ENCODE results near the gene KRT2. TPM values are rescaled to one million over a fixed set of nuclear protein-coding genes. Genes with fewer than 3 reads are reported as not detected.
"Not testable (repeated sequence)": the region's sequence is repeated elsewhere in the genome, so short reads cannot be mapped to it uniquely, and the experiment has no call there.

The KRT2 gene
- total RNA-seq, 1 donor from 2014 or later = not detected

DNA sequence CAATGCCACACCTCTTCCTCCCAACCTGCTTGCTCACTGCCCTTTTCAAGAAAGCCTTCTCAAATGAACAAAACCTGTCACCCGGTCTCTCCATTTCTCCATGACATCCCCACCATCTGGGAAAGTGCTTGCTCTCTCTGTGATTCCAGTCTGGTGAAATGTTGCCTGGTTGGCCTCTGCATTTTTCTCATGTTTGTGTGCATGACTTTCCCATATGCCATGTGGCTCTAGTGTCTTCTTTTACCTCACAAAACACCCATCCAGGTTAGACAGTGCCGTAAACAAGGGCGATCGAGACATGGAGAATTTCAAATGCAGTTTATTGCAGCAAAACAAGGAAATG, 22.4 kb upstream of the KRT2 start:
- no peak overlapping the region for H3K4me3 ChIP-seq (ENCODE audit: low read depth, low read length)
- DNase-seq (ENCODE audit: low read depth) = no peak
- TF ChIP-seq CTCF (conservative IDR thresholded peaks at IDR 0.05; ENCODE audit: low read depth, low read length) = no peak

- TF ChIP-seq CTCF (conservative IDR thresholded peaks at IDR 0.05; ENCODE audit: low read depth, low read length) = no peak
- no peak overlapping the region for H3K4me3 ChIP-seq (ENCODE audit: low read depth, low read length)
- no peak for DNase-seq (ENCODE audit: low read depth)
Measured at GRCh38 chr12:52673713-52674432, 21.9 kb upstream of the KRT2 start.

GRCh38 chr12:52673217-52673616, 21.2 kb upstream of the KRT2 start:
- no peak overlapping the region for H3K4me3 ChIP-seq (ENCODE audit: low read depth, low read length)
- TF ChIP-seq CTCF (conservative IDR thresholded peaks at IDR 0.05; ENCODE audit: low read depth, low read length) = no peak
- DNase-seq (ENCODE audit: low read depth) = no peak

- no peak overlapping the region for H3K4me3 ChIP-seq (ENCODE audit: low read depth, low read length)
- no peak for DNase-seq (ENCODE audit: low read depth)
- no peak for TF ChIP-seq CTCF (conservative IDR thresholded peaks at IDR 0.05; ENCODE audit: low read depth, low read length)
Measured at GRCh38 chr12:52672321-52672933, 20.4 kb upstream of the KRT2 start.

DNA sequence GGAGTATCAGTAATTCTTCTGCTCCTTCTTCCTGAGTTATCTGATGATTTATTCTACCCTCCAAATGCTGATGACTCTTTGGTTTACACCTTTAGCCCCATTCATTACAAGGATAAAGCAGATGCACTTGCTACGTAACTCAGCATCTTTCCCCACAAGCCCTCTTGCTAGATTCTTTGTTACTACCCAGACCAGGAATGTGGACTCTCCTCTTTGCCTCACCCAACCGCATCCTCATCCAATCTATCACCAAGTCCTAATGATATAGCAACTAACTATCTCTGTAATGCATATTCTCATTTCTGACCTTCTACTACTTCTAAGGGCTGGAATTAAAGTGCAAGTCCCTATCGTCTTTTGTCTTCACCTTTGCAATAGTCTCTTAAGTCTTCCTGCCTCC, 18.9 kb upstream of the KRT2 start:
- no peak for DNase-seq (ENCODE audit: low read depth)
- TF ChIP-seq CTCF (conservative IDR thresholded peaks at IDR 0.05; ENCODE audit: low read depth, low read length) = no peak
- H3K4me3 ChIP-seq (ENCODE audit: low read depth, low read length) = no peak overlapping the region

GRCh38 chr12:52670506-52670905, 18.5 kb upstream of the KRT2 start:
- no peak overlapping the region for H3K4me3 ChIP-seq (ENCODE audit: low read depth, low read length)
- no peak for TF ChIP-seq CTCF (conservative IDR thresholded peaks at IDR 0.05; ENCODE audit: low read depth, low read length)
- DNase-seq (ENCODE audit: low read depth) = no peak

DNA sequence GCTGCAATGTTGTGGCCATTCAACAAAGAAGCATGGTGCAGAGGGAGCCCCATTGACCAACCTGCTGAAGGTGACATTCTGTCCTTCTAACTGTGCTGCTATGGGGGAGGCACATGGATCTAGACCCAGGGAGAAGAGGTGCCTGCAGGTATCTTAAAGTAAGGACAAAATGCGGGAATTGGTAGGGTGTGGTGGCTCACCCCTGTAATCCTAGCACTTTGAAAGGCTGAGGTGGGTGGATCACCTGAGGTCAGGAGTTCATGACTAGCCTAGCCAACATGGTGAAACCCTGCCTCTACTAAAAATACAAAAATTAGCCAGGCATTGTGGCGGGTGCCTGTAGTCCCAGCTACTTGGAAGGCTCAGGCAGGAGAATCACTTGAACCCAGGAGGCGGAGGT, 17.9 kb upstream of the KRT2 start:
- DNase-seq (ENCODE audit: low read depth); H3K4me3 ChIP-seq (ENCODE audit: low read depth, low read length): not testable (repeated sequence)

Data from epithelial cell of proximal tubule (primary cell).